HCT116 (cell line): ENCODE data around the gene DAZAP2. TPM values are rescaled to one million over a fixed set of nuclear protein-coding genes. Genes with fewer than 3 reads are reported as not detected.

ENCODE experiments used
- ATAC-seq: fragments of 200-7000 bp; cut with Tn5 transposase; 2 replicates; pipeline ENCODE4 v1.9.1; 2020; ENCODE audit warnings: mild to moderate bottlenecking, moderate library complexity
- BruUV-seq: library from RNA; stranded (reverse); fragments of 400-500 nt; replicated peaks from 2 replicates; lab custom pipeline; 2021; lab: Mats Ljungman, UMichigan
- CTCF ChIA-PET: fragments of 300-600 bp; sonication (Branson Sonifier 250); formaldehyde crosslinking; loops from one replicate; lab custom pipeline; 2021; ENCODE audit warnings: antibody characterized with exemption; lab: Charles Lee
- POLR2A ChIA-PET: fragments of 300-600, 350-600 bp; sonication (Branson Sonifier 250); formaldehyde crosslinking; loops from one replicate; lab custom pipeline; 2021; ENCODE audit warnings: antibody characterized with exemption; lab: Charles Lee
- RAD21 ChIA-PET, 2 experiments: fragments of 300-600 bp; sonication (Branson Sonifier 250); formaldehyde crosslinking; loops; one replicate each; lab custom pipeline; 2023; ENCODE audit warnings: low total read pairs in 2 of 2; ENCODE audit not compliant: uncharacterized antibody in 2 of 2, unreplicated experiment in 2 of 2, low non-redundant PET in 1 of 2; lab: Charles Lee
- DNase-seq: peaks from one replicate; pipeline ENCODE4 v3.0.0-alpha.2; 2010; ENCODE audit warnings: low read depth, low spot score
- H2AFZ ChIP-seq: fragments of 200-600 bp; shearing (Covaris generic), sonication (generic); 2 replicates; pipeline ENCODE4 v1.6.1; 2017; ENCODE audit warnings: low read depth, mixed run types, mixed read lengths, antibody characterized with exemption, low read length; ENCODE audit not compliant: poor library complexity, severe bottlenecking
- H3K27ac ChIP-seq: 2 replicates; pipeline ENCODE4 v1.5.1; 2012; ENCODE audit warnings: low read depth, low read length
- H3K27me3 ChIP-seq: fragments of 200-600 bp; sonication (generic); 2 replicates; pipeline ENCODE4 v1.6.1; 2016; ENCODE audit warnings: mixed run types, low read length, mixed read lengths; ENCODE audit not compliant: insufficient read depth
- H3K36me3 ChIP-seq, 2 experiments: fragments of 200-500 bp in 1 of 2; fragments of 200-600 bp in 1 of 2; sonication (Bioruptor generic) in 1 of 2; sonication (generic) in 1 of 2; 2 replicates each; pipeline versions ENCODE4 v1.5.1 to v1.6.1; 2014 to 2016; ENCODE audit warnings: low read length in 2 of 2, inconsistent platforms in 1 of 2, mixed read lengths in 1 of 2, mixed run types in 1 of 2; ENCODE audit not compliant: insufficient read depth in 2 of 2, control insufficient read depth in 1 of 2
- H3K4me1 ChIP-seq, 2 experiments: fragments of 200-600 bp in 1 of 2; sonication (generic) in 1 of 2; 2 replicates each; pipeline versions ENCODE4 v1.5.1 to v1.6.1; 2012 to 2017; ENCODE audit warnings: low read length in 2 of 2, inconsistent platforms in 1 of 2, mild to moderate bottlenecking in 1 of 2, mixed read lengths in 1 of 2, mixed run types in 1 of 2, moderate library complexity in 1 of 2; ENCODE audit not compliant: insufficient read depth in 2 of 2, control insufficient read depth in 1 of 2
- H3K4me2 ChIP-seq: fragments of 200-600 bp; sonication (generic); 2 replicates; pipeline ENCODE4 v1.6.1; 2017; ENCODE audit warnings: mixed run types, low read length, mixed read lengths
- H3K4me3 ChIP-seq, 2 experiments: fragments of 200-600 bp in 1 of 2; sonication (generic) in 1 of 2; replicated peaks in 1 of 2; 2 replicates each; pipeline ENCODE4 v1.5.1; 2011 to 2016; ENCODE audit warnings: low read length in 2 of 2, control low read depth in 1 of 2, low read depth in 1 of 2, mild to moderate bottlenecking in 1 of 2, mixed read lengths in 1 of 2, mixed run types in 1 of 2
- H3K79me2 ChIP-seq: fragments of 200-600 bp; sonication (generic); 2 replicates; pipeline ENCODE4 v1.6.1; 2017; ENCODE audit warnings: mild to moderate bottlenecking, mixed run types, low read length, moderate library complexity, mixed read lengths; ENCODE audit not compliant: insufficient read depth
- H3K9ac ChIP-seq: fragments of 200-600 bp; sonication (generic); 2 replicates; pipeline ENCODE4 v1.6.1; 2016; ENCODE audit warnings: low read length, mixed read lengths
- H3K9me2 ChIP-seq: fragments of 200-600 bp; sonication (generic), shearing (Covaris generic); 2 replicates; pipeline ENCODE4 v1.6.1; 2017; ENCODE audit warnings: mixed run types, mild to moderate bottlenecking, moderate library complexity; ENCODE audit not compliant: insufficient read depth
- H3K9me3 ChIP-seq, 2 experiments: fragments of 200-500 bp in 1 of 2; fragments of 200-600 bp in 1 of 2; sonication (Bioruptor generic) in 1 of 2; sonication (generic) in 1 of 2; 2 replicates each; pipeline ENCODE4 v1.6.1; 2014 to 2017; ENCODE audit warnings: low read length in 2 of 2, mixed read lengths in 2 of 2, inconsistent platforms in 1 of 2, low read depth in 1 of 2, mild to moderate bottlenecking in 1 of 2, mixed run types in 1 of 2, moderate library complexity in 1 of 2; ENCODE audit not compliant: control insufficient read depth in 1 of 2, insufficient read depth in 1 of 2
- H4K20me1 ChIP-seq: fragments of 200-600 bp; sonication (generic), shearing (Covaris generic); 2 replicates; pipeline ENCODE4 v1.6.1; 2017; ENCODE audit warnings: mixed run types, mild to moderate bottlenecking, moderate library complexity; ENCODE audit not compliant: insufficient read depth
- ATF3 ChIP-seq: IDR thresholded peaks from 2 replicates; pipeline ENCODE4 v1.6.1; 2012
- CEBPB ChIP-seq: IDR thresholded peaks from 2 replicates; pipeline ENCODE4 v1.6.1; 2012; ENCODE audit warnings: low read depth
- CTCF ChIP-seq, 3 experiments: fragments of 200-600 bp in 1 of 3; sonication (generic) in 1 of 3; IDR thresholded peaks in 2 of 3; conservative IDR thresholded peaks in 1 of 3; 2 replicates each; pipeline ENCODE4 v1.5.1; 2012 to 2017; ENCODE audit warnings: low read depth in 2 of 3, low read length in 2 of 3, antibody characterized with exemption in 1 of 3, borderline replicate concordance in 1 of 3, control low read depth in 1 of 3, mild to moderate bottlenecking in 1 of 3, mixed read lengths in 1 of 3, mixed run types in 1 of 3, moderate library complexity in 1 of 3; ENCODE audit not compliant: insufficient read depth in 1 of 3
- EZH2 ChIP-seq: fragments of 200-600 bp; sonication (generic); IDR thresholded peaks from 2 replicates; pipeline ENCODE4 v1.6.1; 2017; ENCODE audit warnings: antibody characterized with exemption, mixed run types
- POLR2A ChIP-seq: IDR thresholded peaks from 2 replicates; pipeline ENCODE4 v1.7.0; 2011; ENCODE audit warnings: borderline replicate concordance; ENCODE audit not compliant: insufficient read depth, insufficient read length; ENCODE audit errors: extremely low read depth
- RAD21 ChIP-seq: IDR thresholded peaks from 2 replicates; pipeline ENCODE4 v1.6.1; 2012; ENCODE audit warnings: low read depth, mild to moderate bottlenecking
- REST ChIP-seq: IDR thresholded peaks from 2 replicates; pipeline ENCODE4 v1.6.1; 2012; ENCODE audit warnings: low read depth
- SIN3A ChIP-seq: IDR thresholded peaks from 2 replicates; pipeline ENCODE4 v1.6.1; 2012; ENCODE audit warnings: low read depth
- SRF ChIP-seq: IDR thresholded peaks from 2 replicates; pipeline ENCODE4 v1.6.1; 2012; ENCODE audit warnings: low read depth
- YY1 ChIP-seq: IDR thresholded peaks from 2 replicates; pipeline ENCODE4 v1.6.1; 2011; ENCODE audit warnings: low read length, low read depth, moderate library complexity, mild to moderate bottlenecking; ENCODE audit not compliant: insufficient replicate concordance; ENCODE audit errors: extremely low read depth
- ZBTB33 ChIP-seq: IDR thresholded peaks from 2 replicates; pipeline ENCODE4 v1.6.1; 2011; ENCODE audit warnings: mild to moderate bottlenecking, low read length, moderate library complexity; ENCODE audit not compliant: insufficient replicate concordance; ENCODE audit errors: extremely low read depth
- ZFX ChIP-seq: fragments of 450-650 bp; IDR thresholded peaks from 2 replicates; pipeline ENCODE4 v1.6.1; 2017
- intact Hi-C: fragments of 100-400 bp; cut with micrococcal nuclease; formaldehyde crosslinking; loops from 2 replicates; pipeline ENCODE4 v1.10.0; 2022
- total RNA-seq: library from RNA; stranded (reverse); gene quantifications from one replicate; pipeline ENCODE4 v1.2.1, GENCODE V29; 2021; ENCODE audit not compliant: unreplicated experiment

DAZAP2 gene
- total RNA-seq, 1 experiment from 2014 or later: 157 TPM

- TF ChIP-seq CTCF (IDR thresholded peaks at IDR 0.05 in 2 of 3, conservative IDR thresholded peaks at IDR 0.05 in 1 of 3; ENCODE audit: borderline replicate concordance in 1 of 3, insufficient read depth in 1 of 3, low read depth in 2 of 3, low read length in 2 of 3): peak; percentile 57 to 66 (median 64); a peak in 5 of 6 replicates
- no peak for TF ChIP-seq POLR2A
Measured at GRCh38 chr12:51262758-51263177, 24.1 kb downstream of the DAZAP2 start (continued).

- Histone ChIP-seq H3K9me2 (no peaks in the 10 kb centered on the region), H3K27me3 (no peaks in the 10 kb centered on the region), H4K20me1 (no peaks in the 10 kb centered on the region), H3K9ac (peak overlapping the region; percentile 12; the same call in 1 of the 2 replicates), H2AFZ (no peak overlapping the region), H3K4me1 (peaks cover 17 to 28% of the 10 kb centered on the region in 2 experiments), H3K27ac (peak overlapping the region; percentile 49; the same call in 1 of the 2 replicates), H3K4me2 (peak overlapping the region; percentile 50), H3K79me2 (peaks cover 69% of the 10 kb centered on the region), H3K9me3 (no peaks in the 10 kb centered on the region), H3K4me3 (peak overlapping the region in 1 of 2 experiments; percentile 3; a peak in 1 of 4 replicates), H3K36me3 (peaks cover 0 to 6% of the 10 kb centered on the region in 2 experiments; a peak in 1 of 4 replicates)
- DNase-seq (no peak), ATAC-seq (no peak)
- POLR2A ChIA-PET: interaction anchor here (1.0 kb wide), 1 partner anchor 25 kb away, joined by 3 read pairs; the partner anchor contains the start of gene DAZAP2
- intact Hi-C loops: loop anchor here (10.0 kb wide), 1 partner anchor 499 kb away; the partner anchor contains the start of gene ATF1
- no TSS peak for BruUV-seq
- RAD21 ChIA-PET: interaction anchor here (1.8 to 2.2 kb wide), 2 partner anchors 78 kb away, joined by 10 to 15 read pairs; no protein-coding TSS in a partner anchor
- CTCF ChIA-PET: interaction anchor here (0.9 to 3.6 kb wide), 3 partner anchors 10 to 78 kb away, joined by 3 to 23 read pairs (median 23); no protein-coding TSS in a partner anchor
- no peak for TF ChIP-seq POLR2A
- no peak for TF ChIP-seq REST
- no peak for TF ChIP-seq SIN3A
- no peak for TF ChIP-seq EZH2
- TF ChIP-seq SRF: no peak
- no peak for TF ChIP-seq ATF3
- no peak for TF ChIP-seq YY1
- no peak for TF ChIP-seq ZBTB33
- TF ChIP-seq RAD21: no peak
- TF ChIP-seq CTCF (IDR thresholded peaks at IDR 0.05 in 2 of 3, conservative IDR thresholded peaks at IDR 0.05 in 1 of 3; ENCODE audit: borderline replicate concordance in 1 of 3, insufficient read depth in 1 of 3, low read depth in 2 of 3, low read length in 2 of 3): no peak
- TF ChIP-seq CEBPB: no peak
- TF ChIP-seq ZFX: no peak
Measured at GRCh38 chr12:51263341-51263740, 24.7 kb downstream of the DAZAP2 start.
